Stomach (tissue), 9 donors: Measurements from ENCODE around the gene CEP112. TPM values are rescaled to one million over a fixed set of nuclear protein-coding genes. Genes with fewer than 3 reads are reported as not detected.
A peak's percentile ranks its signal among the peaks of the same experiment; 100 is the strongest.

Source experiments
- DNase-seq, 2 donors: peaks; one replicate each; pipeline versions ENCODE4 v3.0.0 to v3.0.0-alpha.2; 2013 to 2019
- H3K27ac ChIP-seq, 5 donors: fragments of 200-600 bp in 4 of 5; sonication (generic) in 4 of 5; one replicate each; pipeline ENCODE4 v1.5.1; 2013 to 2019; ENCODE audit warnings: mild to moderate bottlenecking in 1 of 5, moderate library complexity in 1 of 5
- H3K27me3 ChIP-seq, 3 donors: fragments of 200-600 bp; sonication (generic); one replicate each; pipeline ENCODE4 v1.5.1; 2017 to 2019; ENCODE audit warnings: mixed run types in 1 of 3
- H3K36me3 ChIP-seq, 4 donors: fragments of 200-600 bp; sonication (generic); 1 replicate in 3 of 4; 2 replicates in 1 of 4; pipeline ENCODE4 v1.5.1; 2016 to 2019
- H3K4me1 ChIP-seq, 4 donors: fragments of 200-600 bp; sonication (generic); one replicate each; pipeline ENCODE4 v1.5.1; 2016 to 2019
- H3K4me3 ChIP-seq, 4 donors: fragments of 200-600 bp; sonication (generic) in 3 of 4; one replicate each; pipeline ENCODE4 v1.5.1; 2016 to 2019; ENCODE audit warnings: mild to moderate bottlenecking in 1 of 4
- H3K9me3 ChIP-seq, 4 donors: fragments of 200-600 bp; sonication (generic); one replicate each; pipeline ENCODE4 v1.5.1; 2016 to 2019
- EP300 ChIP-seq: sonication (generic); formaldehyde crosslinking; IDR thresholded peaks from one replicate; pipeline ENCODE4 v1.6.1; 2017; ENCODE audit warnings: antibody characterized with exemption
- POLR2A ChIP-seq, 4 donors: fragments of 450-650 bp; IDR thresholded peaks; one replicate each; pipeline ENCODE4 v1.6.1; 2016; ENCODE audit warnings: antibody characterized with exemption in 4 of 4, control low read depth in 2 of 4, mild to moderate bottlenecking in 1 of 4, moderate library complexity in 1 of 4
- POLR2AphosphoS5 ChIP-seq, 3 donors: sonication (generic); formaldehyde crosslinking; IDR thresholded peaks; one replicate each; pipeline ENCODE4 v1.6.1; 2016; ENCODE audit warnings: antibody characterized with exemption in 3 of 3
- WGBS, 5 donors: extraction: QIAGEN DNeasy Blood & Tissue Kit in 3 of 5; methylation state at CpG; one replicate each; pipeline versions ENCODE4 v1.1.5 to v1.1.7; 2013 to 2018; 5-methylcytosine and 5-hydroxymethylcytosine counted together
- intact Hi-C: fragments of 100-400 bp; cut with DNase I; formaldehyde crosslinking; loops from one replicate; pipeline ENCODE4 v1.15.1; 2023; ENCODE audit warnings: low total_unique reads
- polyA plus RNA-seq, 3 donors: library from polyadenylated mRNA; stranded (reverse); fragments of 200-250 nt; gene quantifications; one replicate each; pipeline ENCODE4 v1.2.3, GENCODE V29; 2013
- total RNA-seq, 5 donors: library from RNA; depleted of rRNA; stranded (reverse); fragments of >200 nt; gene quantifications; one replicate each; pipeline versions ENCODE4 v1.1.0 to v1.2.3, GENCODE V29; 2014 to 2016
- TF ChIP-seq, protein P1 (sequence below), 7 experiments: fragments of 450-650 bp in 4 of 7; fragments of 200-600 bp in 3 of 7; sonication (generic) in 3 of 7; IDR thresholded peaks; one replicate each; pipeline ENCODE4 v1.5.1; 2016 to 2019; ENCODE audit warnings: antibody characterized with exemption in 7 of 7, control low read depth in 2 of 7, mild to moderate bottlenecking in 1 of 7
- donor health status: healthy with polysubstance abuse.
- donor health status: Bipolar disorder and iron deficiency.
- donor health status: healthy.

CEP112 gene
- total and polyA plus RNA-seq, 8 donors, result 3.5 to 108 (median 13.3) TPM

DNA sequence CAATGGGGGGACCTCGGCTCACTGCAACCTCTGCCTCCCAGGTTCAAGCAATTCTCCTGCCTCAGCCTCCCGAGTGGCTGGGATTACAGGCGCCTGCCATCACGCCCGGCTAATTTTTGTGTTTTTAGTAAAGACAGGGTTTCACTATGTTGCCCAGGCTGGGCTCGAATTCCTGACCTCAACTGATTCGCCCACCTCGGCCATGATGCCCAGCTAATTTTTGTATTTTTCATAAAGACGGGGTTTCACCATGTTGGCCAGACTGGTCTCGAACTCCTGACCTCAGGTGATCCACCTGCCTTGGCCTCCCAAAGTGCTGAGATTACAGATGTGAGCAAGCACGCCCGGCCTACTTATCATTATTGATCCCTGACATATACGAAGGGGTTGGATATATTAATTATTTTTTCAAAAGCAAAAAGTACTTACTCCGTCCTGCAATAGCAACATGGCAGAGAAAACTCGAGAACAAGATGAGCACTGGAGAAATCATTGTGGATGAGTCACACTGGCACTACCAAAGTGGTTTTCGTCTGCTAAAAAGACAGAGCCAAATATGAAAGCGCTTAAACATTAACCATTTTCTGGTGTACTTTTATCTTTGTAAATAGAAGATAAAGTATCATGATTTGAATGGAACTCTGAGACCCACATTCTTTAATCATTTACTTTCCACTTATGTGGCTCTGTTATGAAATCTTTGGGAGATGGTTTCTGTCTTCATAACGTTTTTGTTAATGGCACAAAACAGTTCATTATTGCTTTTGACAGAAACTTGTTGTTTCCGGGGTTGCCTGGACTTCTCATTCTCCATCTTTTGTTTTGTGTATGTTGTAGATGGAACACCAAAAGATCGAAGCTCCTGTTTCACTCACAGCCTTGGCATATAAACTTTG lies 37.2 kb upstream of the CEP112 start, which contains the start of gene APOH:
Gene APOH (minus strand): TSS at position 529 of the 896 bp plus-strand sequence. CDS start 36 bp downstream, at position 493.
- DNase-seq, result peak in 1 of 2 donors; percentile 21
- WGBS, 5 donors, result 56 to 73% (median 61%) methylated on average over 20 of the region's 20 CpGs

DNA sequence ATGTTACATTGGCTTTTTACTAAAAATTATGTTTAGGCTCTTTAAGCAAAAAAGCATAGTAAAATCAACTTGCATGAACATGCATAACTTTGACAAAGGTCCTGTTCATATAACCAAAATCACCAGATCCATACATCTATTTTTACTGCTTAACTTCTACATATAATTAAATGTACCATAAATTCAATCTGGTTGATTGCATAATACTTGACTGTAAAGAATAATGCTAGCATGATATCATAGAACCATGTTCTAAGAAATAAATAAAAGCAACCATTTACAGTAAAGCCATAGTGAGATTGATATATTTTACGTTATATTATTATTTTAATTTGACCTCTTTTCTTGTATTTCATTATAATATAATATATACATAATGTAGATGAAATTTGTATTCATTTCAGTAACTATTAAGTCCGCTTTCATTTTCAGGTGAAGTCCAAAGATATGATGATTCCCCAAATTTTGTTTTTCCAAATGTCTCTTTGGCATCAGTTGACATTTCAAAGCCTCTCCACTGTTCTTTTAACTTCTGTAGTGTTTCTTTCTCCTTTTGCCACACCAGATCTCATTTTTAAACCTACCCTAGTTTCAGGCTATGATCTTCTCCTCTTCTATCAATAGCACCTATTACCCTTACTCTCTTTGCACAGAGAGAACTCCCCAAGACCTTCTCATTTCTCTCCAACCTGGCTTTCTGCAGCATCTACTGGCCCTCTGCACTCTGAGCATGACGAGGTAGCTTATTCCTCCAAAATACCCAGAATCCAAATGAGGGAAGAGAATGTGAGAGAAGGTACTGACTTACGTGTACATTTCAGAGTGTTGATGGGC lies 35.5 kb upstream of the CEP112 start:
- WGBS, 5 donors, result 93 to 96% (median 94%) methylated on average over 4 of the region's 4 CpGs
- Histone ChIP-seq H3K36me3 (no peaks in the 10 kb centered on the region), H3K27me3 (no peaks in the 10 kb centered on the region), H3K4me3 (no peak overlapping the region), H3K27ac (no peak overlapping the region), H3K9me3 (no peaks in the 10 kb centered on the region), H3K4me1 (peaks cover 0 to 9% (median 4%) of the 10 kb centered on the region in 4 donors)
- intact Hi-C loops, result no loop called here
- no peak for TF ChIP-seq POLR2A (IDR thresholded peaks at IDR 0.05)
- DNase-seq, result no peak

More for the DNA sequence above, 37.2 kb upstream of the CEP112 start, which contains the start of gene APOH:
- H3K4me3 ChIP-seq, result no peak within 1 kb of the TSS
- intact Hi-C loops, result no loop called here
- H3K9me3 ChIP-seq, result no peaks in the 10 kb centered on the region
- no peaks in the 10 kb centered on the region for H3K27me3 ChIP-seq
- no peak within 1 kb of the TSS for H3K27ac ChIP-seq
- no peaks in the 10 kb centered on the region for H3K36me3 ChIP-seq
- TF ChIP-seq, protein P1, sequence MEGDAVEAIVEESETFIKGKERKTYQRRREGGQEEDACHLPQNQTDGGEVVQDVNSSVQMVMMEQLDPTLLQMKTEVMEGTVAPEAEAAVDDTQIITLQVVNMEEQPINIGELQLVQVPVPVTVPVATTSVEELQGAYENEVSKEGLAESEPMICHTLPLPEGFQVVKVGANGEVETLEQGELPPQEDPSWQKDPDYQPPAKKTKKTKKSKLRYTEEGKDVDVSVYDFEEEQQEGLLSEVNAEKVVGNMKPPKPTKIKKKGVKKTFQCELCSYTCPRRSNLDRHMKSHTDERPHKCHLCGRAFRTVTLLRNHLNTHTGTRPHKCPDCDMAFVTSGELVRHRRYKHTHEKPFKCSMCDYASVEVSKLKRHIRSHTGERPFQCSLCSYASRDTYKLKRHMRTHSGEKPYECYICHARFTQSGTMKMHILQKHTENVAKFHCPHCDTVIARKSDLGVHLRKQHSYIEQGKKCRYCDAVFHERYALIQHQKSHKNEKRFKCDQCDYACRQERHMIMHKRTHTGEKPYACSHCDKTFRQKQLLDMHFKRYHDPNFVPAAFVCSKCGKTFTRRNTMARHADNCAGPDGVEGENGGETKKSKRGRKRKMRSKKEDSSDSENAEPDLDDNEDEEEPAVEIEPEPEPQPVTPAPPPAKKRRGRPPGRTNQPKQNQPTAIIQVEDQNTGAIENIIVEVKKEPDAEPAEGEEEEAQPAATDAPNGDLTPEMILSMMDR (IDR thresholded peaks at IDR 0.05), result no peak
- no peak for TF ChIP-seq EP300
- TF ChIP-seq POLR2AphosphoS5 (IDR thresholded peaks at IDR 0.05), result no peak
- TF ChIP-seq POLR2A (IDR thresholded peaks at IDR 0.05), result no peak
- H3K4me1 ChIP-seq, result peaks cover 0 to 9% (median 4%) of the 10 kb centered on the region in 4 donors

- intact Hi-C loops, result no loop called here
- 77 to 93% (median 89%) methylated on average over 5 of the region's 5 CpGs for WGBS, 5 donors
- Histone ChIP-seq H3K4me3 (no peak overlapping the region), H3K36me3 (no peaks in the 10 kb centered on the region), H3K27me3 (no peaks in the 10 kb centered on the region), H3K4me1 (no peaks in the 10 kb centered on the region), H3K9me3 (no peaks in the 10 kb centered on the region), H3K27ac (no peak overlapping the region)
- DNase-seq, result no peak
- TF ChIP-seq EP300 (no peak), POLR2A (IDR thresholded peaks at IDR 0.05) (no peak), POLR2AphosphoS5 (IDR thresholded peaks at IDR 0.05) (no peak)
- TF ChIP-seq, protein P1 (IDR thresholded peaks at IDR 0.05), result no peak
Measured at GRCh38 chr17:66222798-66223350, 30.9 kb upstream of the CEP112 start.

DNA sequence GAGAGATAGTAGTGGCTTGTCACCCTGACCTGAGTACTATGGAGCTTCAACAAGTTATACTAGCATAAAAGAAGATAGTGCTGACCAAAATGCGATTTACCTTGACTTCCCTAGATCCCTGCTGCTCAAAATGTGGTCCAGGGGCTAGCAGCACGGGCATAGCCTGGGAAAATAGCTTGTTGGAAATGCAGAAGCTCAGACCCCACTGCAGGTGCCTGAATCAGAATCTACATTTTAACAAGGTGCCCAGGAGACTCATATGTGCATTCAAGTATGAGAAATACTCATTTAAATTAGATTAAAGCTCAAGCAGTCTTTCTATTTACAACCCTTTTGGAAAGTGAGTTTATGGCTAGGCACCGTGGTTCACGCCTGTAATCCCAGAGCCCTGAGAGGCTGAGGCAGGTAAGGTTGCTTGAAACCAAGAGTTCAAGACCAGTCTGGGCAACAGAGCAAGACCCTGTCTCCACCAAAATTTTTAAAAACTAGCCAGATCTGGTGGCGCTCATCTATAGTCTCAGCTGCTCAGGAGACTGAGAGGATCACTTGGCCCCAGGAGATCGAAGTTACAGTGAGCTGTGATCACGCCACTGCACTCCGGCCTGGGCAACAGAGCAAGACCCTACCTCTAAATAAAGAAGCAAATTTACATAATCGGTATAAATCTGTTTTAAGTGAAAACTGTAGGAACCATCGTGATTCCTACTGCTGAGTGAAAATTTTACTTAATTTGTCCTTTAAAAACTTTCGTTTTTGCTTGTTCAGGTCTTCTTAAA lies 30.0 kb upstream of the CEP112 start:
- H3K36me3 ChIP-seq, result no peaks in the 10 kb centered on the region
- peaks cover 0 to 6% (median 0%) of the 10 kb centered on the region in 3 donors for H3K27me3 ChIP-seq
- 84 to 90% (median 87%) methylated on average over 11 of the region's 11 CpGs for WGBS, 5 donors
- H3K4me1 ChIP-seq, result no peaks in the 10 kb centered on the region
- intact Hi-C loops, result no loop called here
- H3K9me3 ChIP-seq, result no peaks in the 10 kb centered on the region
- no peak overlapping the region for H3K4me3 ChIP-seq
- TF ChIP-seq, protein P1 (IDR thresholded peaks at IDR 0.05), result no peak
- TF ChIP-seq POLR2A (IDR thresholded peaks at IDR 0.05), result no peak
- no peak for TF ChIP-seq POLR2AphosphoS5 (IDR thresholded peaks at IDR 0.05)
- no peak for TF ChIP-seq EP300
- H3K27ac ChIP-seq, result no peak overlapping the region
- no peak for DNase-seq
